ENCODE data around the gene TP53RK. TPM values are rescaled to one million over a fixed set of nuclear protein-coding genes. Genes with fewer than 3 reads are reported as not detected.

The TP53RK gene
- total RNA-seq, 1 experiment from 2014 or later = 56.6 TPM

- no peak for DNase-seq (ENCODE audit: low read depth, low spot score)
- in situ Hi-C loops (cut with HindIII; ENCODE audit: low pct_unique_long_range_greater_than_20kb, low sequenced_read_pairs) = no loop called here
These were observed 39.2 kb downstream of the TP53RK start for GRCh38 chr20:46649965-46650542.

GRCh38 chr20:46649650-46649949, 39.6 kb downstream of the TP53RK start:
- in situ Hi-C loops (cut with HindIII; ENCODE audit: low pct_unique_long_range_greater_than_20kb, low sequenced_read_pairs) = no loop called here

GRCh38 chr20:46648903-46649649, 40.2 kb downstream of the TP53RK start:
- no peak for DNase-seq (ENCODE audit: low read depth, low spot score)
- in situ Hi-C loops (cut with HindIII; ENCODE audit: low pct_unique_long_range_greater_than_20kb, low sequenced_read_pairs) = no loop called here

More at GRCh38 chr20:46649650-46649949, 39.6 kb downstream of the TP53RK start:
- DNase-seq (ENCODE audit: low read depth, low spot score) = no peak

GRCh38 chr20:46647469-46647868, 41.8 kb downstream of the TP53RK start:
- DNase-seq (ENCODE audit: low read depth, low spot score) = peak; percentile 42
- in situ Hi-C loops (cut with HindIII; ENCODE audit: low pct_unique_long_range_greater_than_20kb, low sequenced_read_pairs) = no loop called here

- in situ Hi-C loops (cut with HindIII; ENCODE audit: low pct_unique_long_range_greater_than_20kb, low sequenced_read_pairs) = no loop called here
- DNase-seq (ENCODE audit: low read depth, low spot score) = no peak
These were observed 42.4 kb downstream of the TP53RK start for GRCh38 chr20:46646659-46647380.

- in situ Hi-C loops (cut with HindIII; ENCODE audit: low pct_unique_long_range_greater_than_20kb, low sequenced_read_pairs) = no loop called here
- no peak for DNase-seq (ENCODE audit: low read depth, low spot score)
These were observed 43.1 kb downstream of the TP53RK start for GRCh38 chr20:46646122-46646521.

- in situ Hi-C loops (cut with HindIII; ENCODE audit: low pct_unique_long_range_greater_than_20kb, low sequenced_read_pairs) = no loop called here
These were observed 44.5 kb downstream of the TP53RK start for GRCh38 chr20:46644733-46645132.

GRCh38 chr20:46644160-46644559, 45.1 kb downstream of the TP53RK start:
- in situ Hi-C loops (cut with HindIII; ENCODE audit: low pct_unique_long_range_greater_than_20kb, low sequenced_read_pairs) = no loop called here
- no peak for DNase-seq (ENCODE audit: low read depth, low spot score)

More at GRCh38 chr20:46644733-46645132, 44.5 kb downstream of the TP53RK start:
- no peak for DNase-seq (ENCODE audit: low read depth, low spot score)

GRCh38 chr20:46642969-46643343, 46.3 kb downstream of the TP53RK start:
- in situ Hi-C loops (cut with HindIII; ENCODE audit: low pct_unique_long_range_greater_than_20kb, low sequenced_read_pairs) = no loop called here
- DNase-seq (ENCODE audit: low read depth, low spot score) = no peak

- no peak for DNase-seq (ENCODE audit: low read depth, low spot score)
These were observed 46.8 kb downstream of the TP53RK start for GRCh38 chr20:46642265-46642968.

GRCh38 chr20:46641424-46641823, 47.8 kb downstream of the TP53RK start:
- in situ Hi-C loops (cut with HindIII; ENCODE audit: low pct_unique_long_range_greater_than_20kb, low sequenced_read_pairs) = no loop called here
- DNase-seq (ENCODE audit: low read depth, low spot score) = no peak

More at GRCh38 chr20:46642265-46642968, 46.8 kb downstream of the TP53RK start:
- in situ Hi-C loops (cut with HindIII; ENCODE audit: low pct_unique_long_range_greater_than_20kb, low sequenced_read_pairs) = no loop called here

- in situ Hi-C loops (cut with HindIII; ENCODE audit: low pct_unique_long_range_greater_than_20kb, low sequenced_read_pairs) = no loop called here
These were observed 48.5 kb downstream of the TP53RK start for GRCh38 chr20:46640536-46641311.

GRCh38 chr20:46640044-46640443, 49.2 kb downstream of the TP53RK start:
- in situ Hi-C loops (cut with HindIII; ENCODE audit: low pct_unique_long_range_greater_than_20kb, low sequenced_read_pairs) = no loop called here
- DNase-seq (ENCODE audit: low read depth, low spot score) = no peak

More at GRCh38 chr20:46640536-46641311, 48.5 kb downstream of the TP53RK start:
- DNase-seq (ENCODE audit: low read depth, low spot score) = no peak

- in situ Hi-C loops (cut with HindIII; ENCODE audit: low pct_unique_long_range_greater_than_20kb, low sequenced_read_pairs) = no loop called here
- DNase-seq (ENCODE audit: low read depth, low spot score) = no peak
These were observed 49.7 kb downstream of the TP53RK start for GRCh38 chr20:46639587-46639986.

- DNase-seq (ENCODE audit: low read depth, low spot score) = peak; percentile 32
- in situ Hi-C loops (cut with HindIII; ENCODE audit: low pct_unique_long_range_greater_than_20kb, low sequenced_read_pairs) = no loop called here
These were observed 50.4 kb downstream of the TP53RK start for GRCh38 chr20:46638898-46639274.

GRCh38 chr20:46638134-46638897, 50.9 kb downstream of the TP53RK start:
- in situ Hi-C loops (cut with HindIII; ENCODE audit: low pct_unique_long_range_greater_than_20kb, low sequenced_read_pairs) = no loop called here
- DNase-seq (ENCODE audit: low read depth, low spot score) = peak; percentile 89

Measured in SK-MEL-5 (cell line).